ENCODE data around the gene CCDC110. TPM values are rescaled to one million over a fixed set of nuclear protein-coding genes. Genes with fewer than 3 reads are reported as not detected.
A peak's percentile ranks its signal among the peaks of the same experiment; 100 is the strongest.

The CCDC110 gene
- total RNA-seq, 1 experiment from 2014 or later: 2.1 TPM

- POLR2A ChIA-PET: no interaction called here
- Mint-ChIP-seq H3K9me3 (no peaks in the 10 kb centered on the region), H3K27me3 (ENCODE audit: low read depth) (no peaks in the 10 kb centered on the region), H3K36me3 (peaks cover 49% of the 10 kb centered on the region), H3K27ac (no peak overlapping the region), H3K4me1 (peaks cover 22% of the 10 kb centered on the region), H3K4me3 (no peak overlapping the region)
- no peak for ATAC-seq
- no peak for TF ChIP-seq JUN (CRISPR knock-in tag; IDR thresholded peaks at IDR 0.05)
- no peak for TF ChIP-seq GTF2I (CRISPR knock-in tag; conservative IDR thresholded peaks at IDR 0.05)
- TF ChIP-seq ATF3 (CRISPR knock-in tag; conservative IDR thresholded peaks at IDR 0.05): no peak
- no peak for TF ChIP-seq TP53 (CRISPR knock-in tag; IDR thresholded peaks at IDR 0.05)
- TF ChIP-seq ZMAT4 (CRISPR knock-in tag; IDR thresholded peaks at IDR 0.05): no peak
- TF ChIP-seq SP1 (CRISPR knock-in tag; conservative IDR thresholded peaks at IDR 0.05): no peak
- no peak for TF ChIP-seq ARID4B (CRISPR knock-in tag; IDR thresholded peaks at IDR 0.05; ENCODE audit: borderline replicate concordance)
- TF ChIP-seq ELF4 (CRISPR knock-in tag; IDR thresholded peaks at IDR 0.05; ENCODE audit: low read depth): no peak
- no peak for TF ChIP-seq NR1H2 (CRISPR knock-in tag; IDR thresholded peaks at IDR 0.05)
- CTCF ChIA-PET: no interaction called here
- no peak for DNase-seq (ENCODE audit: low spot score)
Measured at GRCh38 chr4:185398618-185399017, 72.9 kb downstream of the CCDC110 start.

GRCh38 chr4:185396724-185397385, 74.7 kb downstream of the CCDC110 start, which contains the start of gene ANKRD37:
ANKRD37 (plus strand) TSS chr4:185396841; CDS start chr4:185396924, 83 bp downstream.
- ATAC-seq (peak; percentile 18), DNase-seq (ENCODE audit: low spot score) (peak; percentile 52)
- Mint-ChIP-seq H3K36me3 (peaks cover 39% of the 10 kb centered on the region), H3K27me3 (ENCODE audit: low read depth) (no peaks in the 10 kb centered on the region), H3K9me3 (peaks cover 3% of the 10 kb centered on the region), H3K4me3 (peak within 1 kb of the TSS; percentile 78), H3K4me1 (peaks cover 22% of the 10 kb centered on the region), H3K27ac (peak within 1 kb of the TSS; percentile 93)
- POLR2A ChIA-PET: interaction anchor here (1.2 kb wide), 1 partner anchor 29 kb away, joined by 3 read pairs; the partner anchor contains the start of gene UFSP2
- TF ChIP-seq TEAD4 (CRISPR knock-in tag; IDR thresholded peaks at IDR 0.05) (no peak), ETV6 (CRISPR knock-in tag; IDR thresholded peaks at IDR 0.05) (0 out of 2 replicates have a peak, but pooled peaks have one; percentile 6)
- CTCF ChIA-PET: interaction anchor here (0.6 to 1.9 kb wide), 6 partner anchors 11 to 641 kb away, joined by 3 to 11 read pairs (median 4); partner anchors contain the start of gene UFSP2

GRCh38 chr4:185395956-185396723, 75.4 kb downstream of the CCDC110 start:
- H3K9me3 Mint-ChIP-seq: peaks cover 9% of the 10 kb centered on the region
- peaks cover 33% of the 10 kb centered on the region for H3K36me3 Mint-ChIP-seq
- CTCF ChIA-PET: interaction anchor here (0.6 to 1.9 kb wide), 6 partner anchors 11 to 642 kb away, joined by 3 to 11 read pairs (median 4); partner anchors contain the start of gene UFSP2
- DNase-seq (ENCODE audit: low spot score): peak; percentile 93
- peaks cover 22% of the 10 kb centered on the region for H3K4me1 Mint-ChIP-seq
- H3K27ac Mint-ChIP-seq: peak overlapping the region; percentile 93; the same call in 1 of the 2 replicates
- no peaks in the 10 kb centered on the region for H3K27me3 Mint-ChIP-seq (ENCODE audit: low read depth)
- POLR2A ChIA-PET: interaction anchor here (0.7 to 1.2 kb wide), 2 partner anchors 30 to 310 kb away, joined by 3 read pairs; partner anchors contain the start of gene UFSP2
- H3K4me3 Mint-ChIP-seq: peak overlapping the region; percentile 78
- peak; percentile 85 for ATAC-seq
- TF ChIP-seq NR2C2 (CRISPR knock-in tag; IDR thresholded peaks at IDR 0.05) (no peak), AR (CRISPR knock-in tag; IDR thresholded peaks at IDR 0.05) (no peak), ARID4B (CRISPR knock-in tag; IDR thresholded peaks at IDR 0.05; ENCODE audit: borderline replicate concordance) (peak; percentile 63; the same call in 1 of the 2 replicates), CTCF (IDR thresholded peaks at IDR 0.05) (no peak), SP1 (CRISPR knock-in tag; conservative IDR thresholded peaks at IDR 0.05) (peak; percentile 82; the same call in 1 of the 2 replicates)
